GM19238 (cell line): ENCODE data around the gene CXCL8.

ENCODE experiments used
- DNase-seq: peaks from one replicate; pipeline ENCODE4 v3.0.0; 2011; ENCODE audit warnings: low spot score; ENCODE audit not compliant: insufficient read length

Gene CXCL8

DNA sequence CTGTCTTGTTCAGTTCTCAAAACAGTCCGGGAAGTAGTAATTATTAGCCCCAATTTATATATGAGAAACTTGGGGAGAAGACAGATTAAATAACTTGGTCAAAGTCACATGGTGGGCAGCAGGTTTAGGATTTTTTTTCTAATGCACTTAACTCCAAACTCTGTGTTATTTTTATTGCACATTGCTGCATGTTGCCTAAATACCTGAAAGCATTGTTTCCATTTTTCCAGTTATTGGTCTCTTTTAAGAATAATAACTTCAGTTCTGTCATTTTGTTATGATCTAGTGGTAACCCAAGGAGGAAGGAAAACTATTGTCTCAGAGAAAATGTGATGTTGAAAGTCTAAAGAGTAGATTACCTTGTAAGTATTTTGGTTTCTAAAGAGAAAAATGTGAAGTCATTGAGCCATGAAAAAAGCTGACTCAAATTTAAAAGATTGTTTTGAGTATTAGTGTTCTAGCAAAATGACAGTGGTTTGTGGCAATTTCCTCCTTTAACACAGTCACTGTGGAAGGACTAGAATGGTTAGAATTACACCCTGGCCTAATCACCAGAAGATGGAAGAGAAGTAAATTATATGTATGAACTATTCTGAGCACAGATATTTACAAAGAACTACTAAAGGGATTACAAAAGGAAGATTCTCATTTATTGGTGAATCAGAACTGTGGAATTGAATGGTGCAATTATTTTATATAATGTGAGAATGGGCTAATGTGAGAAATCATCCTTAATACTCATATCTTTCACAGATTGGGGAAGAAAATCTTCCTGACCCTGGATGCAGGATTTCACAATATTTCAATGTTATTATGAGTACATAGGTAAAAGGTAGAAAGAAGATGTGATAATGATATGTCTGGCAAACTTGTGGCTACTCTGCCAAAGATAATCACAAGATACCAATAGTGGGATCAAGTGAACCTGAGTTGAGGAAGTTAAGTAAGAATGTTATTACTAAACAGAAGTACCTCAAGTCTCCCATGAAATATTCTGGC lies 21.7 kb upstream of the CXCL8 start:
- no peak for DNase-seq

DNA sequence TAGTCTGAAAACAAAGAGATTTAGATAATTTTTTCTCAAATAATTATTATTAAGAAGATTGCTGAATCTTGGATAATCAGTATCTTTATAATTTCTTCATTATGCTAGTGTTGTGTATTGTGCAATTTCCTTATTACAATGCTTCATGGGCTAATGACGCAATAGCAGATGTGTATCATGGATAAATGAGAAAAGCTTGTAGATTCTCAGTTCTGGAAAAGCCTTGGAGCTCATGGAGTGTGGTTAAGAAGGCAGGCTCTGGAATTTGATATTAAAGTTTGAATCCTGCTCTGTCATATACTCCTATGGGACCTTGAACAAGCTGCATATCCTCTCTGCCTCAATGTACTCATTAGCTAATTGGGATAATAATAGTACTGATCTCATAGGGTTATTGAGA lies 18.9 kb upstream of the CXCL8 start:
- DNase-seq = no peak

DNA sequence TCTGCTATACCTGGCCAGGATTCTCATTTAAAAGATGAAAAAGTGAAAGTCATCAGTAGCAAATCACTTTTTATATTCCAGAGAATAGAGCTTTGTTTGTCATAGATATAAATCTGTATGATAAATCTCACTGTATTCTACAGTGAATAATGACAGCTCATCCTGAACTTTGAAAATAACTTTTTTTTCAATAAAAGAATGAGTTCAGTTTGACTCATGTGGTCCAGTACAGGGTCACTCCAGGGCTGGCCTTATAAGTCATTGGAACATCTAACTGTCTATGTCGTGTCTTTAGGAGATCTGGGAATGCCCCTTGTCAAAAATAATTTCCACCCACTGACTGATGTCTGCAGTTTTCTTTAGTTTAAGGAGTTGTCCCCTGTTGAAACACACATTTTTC lies 18.5 kb upstream of the CXCL8 start:
- no peak for DNase-seq

DNA sequence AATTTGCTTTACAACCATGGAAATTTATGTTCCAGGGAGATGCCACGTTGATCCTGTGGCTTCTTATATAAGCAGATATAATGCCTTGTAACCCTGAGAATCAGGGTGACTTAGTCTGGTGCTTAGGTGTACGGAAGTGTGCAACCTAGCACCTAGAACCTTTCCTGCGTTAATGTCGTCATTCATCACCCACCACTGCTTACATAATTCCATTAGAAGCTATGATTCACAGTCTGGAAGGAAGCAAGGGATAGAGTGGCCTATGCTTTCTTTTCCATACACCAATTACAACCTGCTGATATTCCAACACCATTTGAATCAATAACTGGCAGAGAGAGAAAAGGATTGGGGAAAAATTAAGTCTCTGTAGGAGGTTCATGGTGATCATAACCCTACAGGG lies 17.3 kb upstream of the CXCL8 start:
- DNase-seq = no peak

DNA sequence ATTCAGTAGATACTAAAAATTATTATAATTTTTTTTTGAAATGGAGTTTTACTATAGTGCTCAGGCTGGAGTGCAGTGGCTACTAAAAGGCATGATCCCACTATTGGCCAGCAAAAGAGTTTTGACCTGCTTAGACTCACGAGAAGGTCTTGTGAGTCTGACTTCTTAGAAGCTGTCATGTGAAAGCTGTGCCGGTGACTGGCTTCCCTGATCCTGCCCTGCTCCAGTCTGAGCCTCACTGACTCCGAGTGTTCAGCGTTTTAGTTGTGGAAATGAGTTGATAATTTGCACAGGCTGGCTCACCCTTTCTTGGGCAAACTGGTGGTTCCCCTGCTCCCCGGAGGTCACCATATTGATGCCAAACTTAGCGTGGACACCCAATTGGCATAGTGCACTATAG lies 16.4 kb upstream of the CXCL8 start:
- no peak for DNase-seq

DNA sequence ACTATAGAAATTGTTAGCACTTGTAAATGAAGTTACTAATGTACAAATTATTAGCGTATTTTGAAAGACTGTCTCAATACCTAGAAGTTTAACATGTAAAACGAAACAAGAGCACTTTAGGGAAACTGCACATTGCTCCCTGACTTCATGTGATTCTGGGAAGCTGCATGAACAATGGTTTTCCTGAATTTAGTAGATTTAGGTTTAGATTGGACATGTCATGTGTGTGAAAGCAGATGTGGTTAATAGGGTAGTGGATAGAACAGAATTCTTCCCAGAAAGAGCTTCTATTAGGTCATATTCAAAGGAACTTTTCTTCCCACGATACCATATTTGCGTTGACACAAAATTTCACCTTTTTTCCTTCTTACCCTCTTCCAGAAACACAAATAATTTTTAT lies 14.9 kb upstream of the CXCL8 start:
- no peak for DNase-seq

DNA sequence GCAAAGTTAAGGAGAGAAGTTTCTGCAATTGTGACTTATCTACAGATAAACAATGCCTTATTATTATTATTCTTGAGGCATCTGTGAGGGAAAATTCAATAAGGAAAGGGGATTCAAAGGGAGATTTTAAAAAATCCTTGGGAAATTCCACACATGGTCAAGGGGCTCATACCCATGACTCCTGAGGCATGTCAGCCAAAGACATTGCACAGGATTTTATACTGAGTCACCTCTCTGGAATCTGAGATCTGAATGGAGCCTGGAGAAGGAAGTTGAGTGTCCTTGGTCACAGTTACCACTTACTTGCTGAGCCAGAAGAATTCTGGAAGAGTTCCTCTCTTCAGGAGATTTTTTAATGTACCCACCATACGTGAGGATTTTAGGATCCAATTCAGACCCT lies 14.4 kb upstream of the CXCL8 start:
- no peak for DNase-seq

DNA sequence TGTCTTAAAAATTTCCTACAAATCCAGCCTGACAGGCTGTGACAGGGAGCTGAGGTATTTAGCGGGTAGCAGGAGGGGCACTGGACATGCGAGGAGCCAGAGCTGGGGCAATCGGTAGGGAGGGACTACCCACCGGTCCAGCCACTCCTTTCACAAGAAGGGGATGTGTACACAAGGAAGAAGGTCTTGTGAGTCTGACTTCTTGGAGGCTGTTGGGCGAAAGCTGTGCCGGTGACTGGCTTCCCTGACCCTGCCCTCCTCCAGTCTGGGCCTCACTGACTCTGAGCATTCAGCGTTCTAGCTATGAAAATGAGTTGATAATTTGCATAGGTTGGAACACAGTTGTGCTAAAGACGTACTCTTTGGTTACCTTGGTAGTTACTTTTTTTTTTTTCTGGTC lies 12.7 kb upstream of the CXCL8 start:
- no peak for DNase-seq

DNA sequence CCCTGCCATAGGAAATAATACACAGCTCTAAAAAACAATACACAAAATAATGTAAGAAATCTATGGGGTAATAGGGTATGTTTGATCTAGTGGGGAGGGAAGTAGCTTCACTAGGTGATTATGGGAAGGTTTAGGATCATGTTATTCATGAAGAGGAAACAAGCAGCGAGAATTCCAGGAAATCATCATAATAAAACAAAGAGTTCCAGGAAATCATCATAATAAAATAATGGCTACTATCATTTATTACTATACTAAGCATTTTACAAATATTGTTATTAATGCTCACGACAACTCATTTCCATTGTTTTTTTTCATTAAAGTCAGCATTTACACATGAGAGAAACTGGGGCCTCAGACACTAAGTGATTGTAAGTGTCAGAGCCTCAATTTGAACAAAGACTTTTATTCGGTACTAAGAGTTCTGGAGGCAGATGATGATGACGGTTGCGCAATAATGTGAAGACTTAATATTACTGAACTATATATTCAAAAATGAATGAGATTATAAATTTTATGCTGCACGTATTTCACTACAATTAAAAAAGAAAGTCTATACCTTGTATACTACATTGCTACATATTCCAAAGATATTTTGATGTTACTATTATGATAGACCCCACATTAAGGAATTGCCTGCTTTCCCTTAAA lies 12.2 kb upstream of the CXCL8 start:
- DNase-seq = no peak

DNA sequence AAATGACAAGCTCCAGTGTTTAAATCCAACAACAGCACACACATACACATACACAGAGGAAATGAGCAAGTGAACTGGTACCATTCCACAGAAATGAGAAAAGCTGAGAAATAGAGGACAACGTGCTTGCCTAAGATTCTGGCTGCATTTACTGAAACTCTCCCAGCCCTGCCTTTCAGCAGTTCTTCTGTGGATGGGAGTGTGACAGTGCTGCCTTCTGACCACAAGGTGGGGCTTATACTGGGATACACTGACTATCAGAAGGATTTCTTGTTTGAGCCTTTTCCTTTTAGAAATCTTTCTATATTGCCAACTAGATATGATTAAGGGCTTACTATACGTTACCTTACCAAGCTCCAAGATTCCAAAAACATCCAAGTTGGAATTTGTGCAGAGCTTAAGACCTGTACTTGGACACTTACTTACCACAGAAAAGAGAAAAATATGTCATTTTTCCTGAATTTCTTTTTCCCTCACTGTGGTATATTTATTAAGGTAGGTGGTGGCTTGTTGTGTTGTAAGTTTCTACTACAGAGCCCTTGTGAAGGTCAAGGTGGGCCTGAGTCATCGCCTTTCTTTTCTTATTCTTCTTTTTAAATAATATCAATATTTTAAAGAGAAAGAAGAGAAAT lies 10.7 kb upstream of the CXCL8 start:
- DNase-seq = no peak

DNA sequence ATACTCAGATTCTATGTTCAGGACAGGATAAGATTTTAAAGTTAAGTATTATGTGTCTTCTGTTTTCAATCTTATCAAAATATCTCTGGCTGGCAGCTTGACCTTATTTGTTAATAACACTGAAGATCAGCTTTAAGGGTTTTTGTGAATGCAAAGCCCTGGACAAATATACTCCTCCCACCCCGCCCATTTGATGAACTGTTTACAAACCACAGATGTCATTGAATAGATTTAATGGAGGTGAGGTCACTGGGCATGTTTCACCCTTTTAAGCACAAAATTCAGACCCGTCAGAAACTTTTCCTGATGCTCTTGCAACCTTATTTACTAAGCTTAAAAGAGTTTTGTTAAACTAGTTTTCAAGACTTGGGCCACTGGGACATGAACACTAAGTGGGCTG lies 10.1 kb upstream of the CXCL8 start:
- DNase-seq = no peak

DNA sequence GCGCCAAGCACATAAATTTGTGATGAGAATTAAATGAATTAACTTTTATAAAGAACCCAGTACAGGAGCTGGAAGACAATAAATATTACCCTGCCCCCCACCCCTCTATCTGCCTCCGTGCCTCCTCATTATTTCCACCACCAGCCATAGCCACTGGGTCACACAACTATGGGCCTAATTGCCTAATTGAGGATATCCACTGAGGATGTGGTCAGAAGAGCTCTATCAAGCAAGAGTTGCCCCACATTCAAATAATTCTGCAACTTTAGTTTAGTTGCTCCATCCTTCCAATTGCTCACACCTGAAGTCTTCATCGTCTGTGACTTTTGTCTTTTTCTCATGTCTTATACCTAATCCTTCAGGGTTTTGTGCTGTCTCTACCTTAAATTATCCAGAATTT lies 9.5 kb upstream of the CXCL8 start:
- no peak for DNase-seq

DNA sequence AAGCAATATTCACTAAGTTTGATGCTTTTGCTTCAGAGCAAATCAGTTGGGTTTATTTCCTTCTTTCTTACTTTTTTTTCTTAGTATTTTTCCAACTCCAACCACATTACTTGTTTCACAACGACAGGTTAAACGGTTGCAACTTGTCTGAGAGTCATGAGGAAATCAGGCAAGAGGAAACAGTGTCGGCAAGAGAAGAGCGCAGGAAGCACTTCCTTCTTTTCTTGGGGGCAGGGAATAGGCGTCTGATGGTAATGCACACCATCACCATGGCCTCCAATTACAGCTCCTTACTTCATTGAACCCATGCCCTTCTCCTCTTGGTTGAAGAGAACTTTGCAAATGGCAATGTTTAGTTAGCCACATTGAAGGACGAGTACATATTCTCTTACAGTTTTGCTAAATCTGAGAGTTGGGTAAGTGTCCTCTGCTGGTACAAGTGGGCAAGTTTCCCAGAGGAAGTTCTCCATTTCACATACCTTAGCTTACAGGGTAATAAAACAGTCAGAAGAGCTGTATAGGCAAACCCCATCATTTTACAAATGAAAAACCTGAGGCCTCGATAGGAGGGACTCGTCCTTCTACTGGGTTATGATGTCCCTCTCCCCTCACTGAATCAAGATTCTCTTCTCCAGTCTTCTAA lies 8.3 kb upstream of the CXCL8 start:
- no peak for DNase-seq

DNA sequence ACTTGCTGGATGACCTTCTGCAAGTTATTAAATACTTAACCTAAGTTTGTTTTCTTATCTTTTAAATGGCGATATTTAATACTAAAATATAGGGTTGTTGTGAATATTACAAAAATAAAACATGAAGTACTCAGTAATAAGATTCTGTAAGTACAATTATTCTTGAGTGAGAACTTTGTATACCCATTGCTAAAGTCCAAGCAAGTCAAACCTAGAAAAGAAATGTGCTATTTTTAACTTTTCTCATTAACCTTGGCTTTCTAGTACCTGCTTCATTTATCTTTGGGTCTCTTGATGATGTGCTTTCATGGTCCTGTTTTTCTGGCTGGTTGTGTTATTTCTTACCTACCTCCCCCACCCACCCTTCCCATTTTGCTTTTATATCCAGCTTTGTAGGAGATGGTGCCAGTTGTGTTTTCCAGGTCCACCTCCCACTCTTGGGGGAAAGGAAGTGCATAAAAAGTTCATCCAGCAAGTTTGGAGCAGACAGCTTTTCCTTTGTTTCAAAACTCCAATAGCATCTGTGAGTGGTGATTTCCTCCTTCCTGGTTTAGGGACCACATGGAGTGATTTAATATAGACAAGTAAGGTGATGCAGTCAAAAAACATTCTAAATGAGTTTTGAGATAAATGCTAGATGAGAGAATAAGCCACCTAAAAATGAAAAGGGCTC lies 7.5 kb upstream of the CXCL8 start:
- no peak for DNase-seq

DNA sequence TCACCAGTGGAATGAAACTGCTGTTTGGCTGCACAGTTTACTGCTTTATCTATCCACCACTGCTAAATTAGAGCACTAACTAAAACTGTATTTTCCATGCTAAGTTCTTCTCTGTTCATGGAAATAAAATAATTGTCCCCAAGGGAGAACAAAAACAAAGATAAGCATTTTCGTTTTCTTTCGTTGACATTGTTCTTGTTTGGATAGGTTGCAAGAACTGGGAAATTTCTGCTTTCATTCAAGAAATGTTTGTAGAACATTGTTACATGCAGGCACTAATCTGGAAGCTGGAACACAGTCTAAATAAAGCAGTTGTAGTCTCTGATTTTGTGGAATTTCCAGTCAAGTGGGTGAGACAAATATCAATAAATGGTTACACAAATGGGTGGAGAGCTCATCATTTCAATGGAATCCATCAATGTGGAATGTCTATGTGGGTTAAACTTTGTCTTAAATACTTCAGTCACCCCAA lies 5.8 kb upstream of the CXCL8 start:
- no peak for DNase-seq

DNA sequence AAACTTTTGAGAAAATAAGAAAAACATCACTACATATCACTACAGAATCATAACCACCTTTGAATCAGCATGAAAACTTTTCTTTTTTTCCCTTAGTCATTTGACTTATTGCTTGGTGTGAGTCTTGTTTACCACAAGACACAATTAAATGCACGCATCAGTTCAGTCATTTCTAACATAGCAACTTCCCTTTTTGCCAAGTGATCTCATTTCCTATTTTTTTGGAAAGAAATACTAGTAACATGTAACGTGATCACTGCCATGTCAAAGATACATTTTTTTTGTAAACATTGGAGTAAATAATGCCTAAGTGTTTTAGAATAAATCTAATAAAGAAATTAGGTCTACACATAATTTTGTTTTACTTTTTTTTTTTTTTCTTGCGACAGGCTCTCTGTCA lies 5.1 kb upstream of the CXCL8 start:
- DNase-seq = peak; percentile 10

DNA sequence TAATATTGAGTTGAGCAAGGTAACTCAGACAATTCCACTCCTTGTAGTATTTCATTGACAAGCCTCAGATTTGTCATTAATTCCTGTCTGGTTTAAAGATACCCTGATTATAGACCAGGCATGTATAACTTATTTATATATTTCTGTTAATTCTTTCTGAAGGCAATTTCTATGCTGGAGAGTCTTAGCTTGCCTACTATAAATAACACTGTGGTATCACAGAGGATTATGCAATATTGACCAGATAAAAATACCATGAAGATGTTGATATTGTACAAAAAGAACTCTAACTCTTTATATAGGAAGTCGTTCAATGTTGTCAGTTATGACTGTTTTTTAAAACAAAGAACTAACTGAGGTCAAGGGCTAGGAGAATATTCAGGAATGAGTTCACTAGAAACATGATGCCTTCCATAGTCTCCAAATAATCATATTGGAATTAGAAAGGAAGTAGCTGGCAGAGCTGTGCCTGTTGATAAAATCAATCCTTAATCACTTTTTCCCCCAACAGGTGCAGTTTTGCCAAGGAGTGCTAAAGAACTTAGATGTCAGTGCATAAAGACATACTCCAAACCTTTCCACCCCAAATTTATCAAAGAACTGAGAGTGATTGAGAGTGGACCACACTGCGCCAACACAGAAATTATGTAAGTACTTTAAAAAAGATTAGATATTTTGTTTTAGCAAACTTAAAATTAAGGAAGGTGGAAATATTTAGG lies 821 bp downstream of the CXCL8 start:
- no peak for DNase-seq

DNA sequence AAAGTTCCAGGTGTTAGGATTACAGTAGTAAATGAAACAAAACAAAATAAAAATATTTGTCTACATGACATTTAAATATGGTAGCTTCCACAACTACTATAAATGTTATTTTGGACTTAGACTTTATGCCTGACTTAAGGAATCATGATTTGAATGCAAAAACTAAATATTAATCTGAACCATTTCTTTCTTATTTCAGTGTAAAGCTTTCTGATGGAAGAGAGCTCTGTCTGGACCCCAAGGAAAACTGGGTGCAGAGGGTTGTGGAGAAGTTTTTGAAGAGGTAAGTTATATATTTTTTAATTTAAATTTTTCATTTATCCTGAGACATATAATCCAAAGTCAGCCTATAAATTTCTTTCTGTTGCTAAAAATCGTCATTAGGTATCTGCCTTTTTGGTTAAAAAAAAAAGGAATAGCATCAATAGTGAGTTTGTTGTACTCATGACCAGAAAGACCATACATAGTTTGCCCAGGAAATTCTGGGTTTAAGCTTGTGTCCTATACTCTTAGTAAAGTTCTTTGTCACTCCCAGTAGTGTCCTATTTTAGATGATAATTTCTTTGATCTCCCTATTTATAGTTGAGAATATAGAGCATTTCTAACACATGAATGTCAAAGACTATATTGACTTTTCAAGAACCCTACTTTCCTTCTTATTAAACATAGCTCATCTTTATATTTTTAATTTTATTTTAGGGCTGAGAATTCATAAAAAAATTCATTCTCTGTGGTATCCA lies 1.6 kb downstream of the CXCL8 start:
- DNase-seq = no peak

DNA sequence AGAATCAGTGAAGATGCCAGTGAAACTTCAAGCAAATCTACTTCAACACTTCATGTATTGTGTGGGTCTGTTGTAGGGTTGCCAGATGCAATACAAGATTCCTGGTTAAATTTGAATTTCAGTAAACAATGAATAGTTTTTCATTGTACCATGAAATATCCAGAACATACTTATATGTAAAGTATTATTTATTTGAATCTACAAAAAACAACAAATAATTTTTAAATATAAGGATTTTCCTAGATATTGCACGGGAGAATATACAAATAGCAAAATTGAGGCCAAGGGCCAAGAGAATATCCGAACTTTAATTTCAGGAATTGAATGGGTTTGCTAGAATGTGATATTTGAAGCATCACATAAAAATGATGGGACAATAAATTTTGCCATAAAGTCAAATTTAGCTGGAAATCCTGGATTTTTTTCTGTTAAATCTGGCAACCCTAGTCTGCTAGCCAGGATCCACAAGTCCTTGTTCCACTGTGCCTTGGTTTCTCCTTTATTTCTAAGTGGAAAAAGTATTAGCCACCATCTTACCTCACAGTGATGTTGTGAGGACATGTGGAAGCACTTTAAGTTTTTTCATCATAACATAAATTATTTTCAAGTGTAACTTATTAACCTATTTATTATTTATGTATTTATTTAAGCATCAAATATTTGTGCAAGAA lies 2.3 kb downstream of the CXCL8 start:
- no peak for DNase-seq
